B cell (primary cell): Measurements from ENCODE around the gene PRX. TPM values are rescaled to one million over a fixed set of nuclear protein-coding genes. Genes with fewer than 3 reads are reported as not detected.

ENCODE experiments used
- ATAC-seq: fragments of 200-7000 bp; cut with Tn5 transposase; one replicate; pipeline ENCODE4 v1.10.0; 2021; ENCODE audit warnings: low read depth, mild to moderate bottlenecking, moderate number of reproducible peaks, moderate library complexity
- CTCF ChIA-PET: fragments of 350-600 bp; sonication (Branson Sonifier 250); formaldehyde crosslinking; loops from one replicate; lab custom pipeline; 2021; ENCODE audit warnings: antibody characterized with exemption, inconsistent platforms; lab: Charles Lee
- POLR2A ChIA-PET: fragments of 350-600 bp; sonication (Branson Sonifier 250); formaldehyde crosslinking; loops from one replicate; lab custom pipeline; 2021; ENCODE audit warnings: antibody characterized with exemption; lab: Charles Lee
- DNase-seq: peaks from one replicate; pipeline ENCODE4 v3.0.0; 2013
- H2AFZ ChIP-seq: 2 replicates; pipeline ENCODE4 v1.6.1; 2012; ENCODE audit warnings: mild to moderate bottlenecking, low read depth, low read length; ENCODE audit not compliant: insufficient read depth, poor library complexity, severe bottlenecking
- H3K27ac ChIP-seq, 2 donors: 1 replicate in 1 of 2; 2 replicates in 1 of 2; pipeline ENCODE4 v1.5.1; 2012 to 2013; ENCODE audit warnings: low read length in 2 of 2, mild to moderate bottlenecking in 2 of 2, moderate library complexity in 1 of 2
- H3K27me3 ChIP-seq, 4 experiments: fragments of 200-600 bp in 1 of 4; sonication (generic) in 1 of 4; replicated peaks in 1 of 4; 1 replicate in 2 of 4; 2 replicates in 2 of 4; pipeline versions ENCODE4 v1.6.1 to v1.7.0; 2013 to 2016; ENCODE audit warnings: low read length in 3 of 4, mild to moderate bottlenecking in 2 of 4, mixed read lengths in 1 of 4, moderate library complexity in 1 of 4; ENCODE audit not compliant: insufficient read depth in 4 of 4, control insufficient read depth in 3 of 4; ENCODE audit errors: control extremely low read depth in 1 of 4
- H3K36me3 ChIP-seq, 2 experiments: replicated peaks in 1 of 2; 1 replicate in 1 of 2; 2 replicates in 1 of 2; pipeline versions ENCODE4 v1.6.1 to v1.7.1; 2013; ENCODE audit warnings: low read length in 1 of 2; ENCODE audit not compliant: insufficient read depth in 2 of 2, control insufficient read depth in 1 of 2; ENCODE audit errors: control extremely low read depth in 1 of 2, extremely low read depth in 1 of 2
- H3K4me1 ChIP-seq, 2 donors: fragments of 200-600 bp in 1 of 2; sonication (generic) in 1 of 2; 1 replicate in 1 of 2; 2 replicates in 1 of 2; pipeline versions ENCODE4 v1.5.1 to v1.6.1; 2013 to 2017; ENCODE audit warnings: low read length in 2 of 2; ENCODE audit not compliant: control insufficient read depth in 2 of 2, insufficient read depth in 2 of 2
- H3K4me2 ChIP-seq: replicated peaks from 2 replicates; pipeline ENCODE3; 2012; ENCODE audit warnings: mild to moderate bottlenecking, low read depth, low read length; ENCODE audit not compliant: poor library complexity, severe bottlenecking
- H3K4me3 ChIP-seq, 5 experiments: fragments of 200-600 bp in 1 of 5; sonication (generic) in 1 of 5; 1 replicate in 3 of 5; 2 replicates in 2 of 5; pipeline versions ENCODE4 v1.5.1 to v1.7.0; 2011 to 2016; ENCODE audit warnings: low read length in 4 of 5, mild to moderate bottlenecking in 4 of 5, low read depth in 2 of 5, control low read depth in 1 of 5, moderate library complexity in 1 of 5; ENCODE audit not compliant: insufficient read depth in 1 of 5; ENCODE audit errors: control extremely low read depth in 1 of 5, extremely low read depth in 1 of 5
- H3K79me2 ChIP-seq: fragments of 200-600 bp; sonication (generic); one replicate; pipeline ENCODE4 v1.6.0; 2016; ENCODE audit warnings: low read length; ENCODE audit not compliant: control insufficient read depth, insufficient read depth
- H3K9ac ChIP-seq: fragments of 200-600 bp; sonication (generic); 2 replicates; pipeline ENCODE4 v1.6.1; 2017; ENCODE audit warnings: mild to moderate bottlenecking, low read length, moderate library complexity
- H3K9me3 ChIP-seq, 3 donors: one replicate each; pipeline versions ENCODE4 v1.6.1 to v1.7.1; 2013; ENCODE audit warnings: low read length in 2 of 3; ENCODE audit not compliant: control insufficient read depth in 2 of 3, insufficient read depth in 1 of 3; ENCODE audit errors: control extremely low read depth in 1 of 3
- H4K20me1 ChIP-seq: 2 replicates; pipeline ENCODE4 v1.6.0; 2012; ENCODE audit warnings: mild to moderate bottlenecking, low read length; ENCODE audit not compliant: insufficient read depth, control insufficient read depth, poor library complexity, severe bottlenecking
- H3K27ac Mint-ChIP-seq: one replicate; pipeline ENCODE4 v1.8.0; 2021; ENCODE audit warnings: mixed read lengths
- H3K27me3 Mint-ChIP-seq: one replicate; pipeline ENCODE4 v1.8.0; 2021; ENCODE audit warnings: mixed read lengths
- H3K4me1 Mint-ChIP-seq: one replicate; pipeline ENCODE4 v1.8.0; 2021; ENCODE audit warnings: mixed read lengths
- H3K4me3 Mint-ChIP-seq: one replicate; pipeline ENCODE4 v1.8.0; 2021; ENCODE audit warnings: mixed read lengths
- H3K9me3 Mint-ChIP-seq: one replicate; pipeline ENCODE4 v1.8.0; 2022; ENCODE audit warnings: mixed read lengths; ENCODE audit not compliant: insufficient read depth
- EZH2 ChIP-seq: IDR thresholded peaks from 2 replicates; pipeline ENCODE4 v1.6.1; 2012; ENCODE audit warnings: borderline replicate concordance, low read depth, mild to moderate bottlenecking, moderate library complexity, low read length; ENCODE audit not compliant: insufficient read depth, poor library complexity, severe bottlenecking
- WGBS: methylation state at CpG from one replicate; pipeline ENCODE4 v1.1.5; 2013; ENCODE audit warnings: missing lambda C conversion rate; ENCODE audit not compliant: insufficient coverage; 5-methylcytosine and 5-hydroxymethylcytosine counted together
- intact Hi-C: fragments of 100-400 bp; cut with micrococcal nuclease; formaldehyde crosslinking; loops from one replicate; pipeline ENCODE4 v1.10.0; 2022
- polyA plus RNA-seq: library from polyadenylated mRNA; depleted of rRNA; stranded (reverse); fragments of >200 nt; gene quantifications from 2 replicates; pipeline ENCODE4 v1.2.3, GENCODE V29; 2012
- total RNA-seq, 2 donors: library from RNA; stranded (reverse); fragments of 120-200 nt in 1 of 2; gene quantifications; 1 replicate in 1 of 2; 2 replicates in 1 of 2; pipeline versions ENCODE4 v1.2.3 to v1.2.4, GENCODE V29; 2013 to 2022
- TF ChIP-seq, protein P1 (sequence below): fragments of 200-600 bp; IDR thresholded peaks from one replicate; pipeline ENCODE4 v1.8.0; 2022; ENCODE audit warnings: antibody characterized with exemption, mild to moderate bottlenecking

PRX gene
- total and polyA plus RNA-seq, 2 donors (not counting 1 experiment from before 2014, with no cell fraction given): 1.1 to 2.5 TPM

- Mint-ChIP-seq H3K4me3 (peak overlapping the region; percentile 98), H3K27me3 (no peaks in the 10 kb centered on the region), H3K4me1 (peaks cover 29% of the 10 kb centered on the region), H3K27ac (peak overlapping the region; percentile 98), H3K9me3 (no peaks in the 10 kb centered on the region)
- no peaks in the 10 kb centered on the region for H4K20me1 ChIP-seq
- POLR2A ChIA-PET: interaction anchor here (1.2 to 5.8 kb wide), 3 partner anchors 9 to 41 kb away, joined by 3 to 63 read pairs (median 12); partner anchors contain the start of genes BLVRB, SERTAD3 and SPTBN4
- H3K4me3 ChIP-seq: peak overlapping the region; percentile 58 to 89 (median 82)
- H3K27ac ChIP-seq: peak overlapping the region; percentile 84 to 93
- peaks cover 0 to 9% of the 10 kb centered on the region in 2 experiments for H3K36me3 ChIP-seq
- CTCF ChIA-PET: interaction anchor here (0.7 to 9.5 kb wide), 5 partner anchors 11 to 120 kb away, joined by 3 to 86 read pairs (median 5); partner anchors contain the start of genes BLVRB, SERTAD3 and SPTBN4
- H3K79me2 ChIP-seq: peaks cover 26% of the 10 kb centered on the region
- DNase-seq (no peak), ATAC-seq (no peak)
- WGBS: 4% methylated on average over 24 of the region's 28 CpGs
- H2AFZ ChIP-seq: peak overlapping the region; percentile 81
- H3K27me3 ChIP-seq: no peaks in the 10 kb centered on the region
- peak overlapping the region; percentile 85 for H3K9ac ChIP-seq
- H3K9me3 ChIP-seq: no peaks in the 10 kb centered on the region
- intact Hi-C loops: loop anchor here (1.0 kb wide), 1 partner anchor 145 kb away; no protein-coding TSS in a partner anchor
- H3K4me1 ChIP-seq: peaks cover 14 to 28% of the 10 kb centered on the region in 2 donors
- peak overlapping the region; percentile 92 for H3K4me2 ChIP-seq
- TF ChIP-seq, protein P1, sequence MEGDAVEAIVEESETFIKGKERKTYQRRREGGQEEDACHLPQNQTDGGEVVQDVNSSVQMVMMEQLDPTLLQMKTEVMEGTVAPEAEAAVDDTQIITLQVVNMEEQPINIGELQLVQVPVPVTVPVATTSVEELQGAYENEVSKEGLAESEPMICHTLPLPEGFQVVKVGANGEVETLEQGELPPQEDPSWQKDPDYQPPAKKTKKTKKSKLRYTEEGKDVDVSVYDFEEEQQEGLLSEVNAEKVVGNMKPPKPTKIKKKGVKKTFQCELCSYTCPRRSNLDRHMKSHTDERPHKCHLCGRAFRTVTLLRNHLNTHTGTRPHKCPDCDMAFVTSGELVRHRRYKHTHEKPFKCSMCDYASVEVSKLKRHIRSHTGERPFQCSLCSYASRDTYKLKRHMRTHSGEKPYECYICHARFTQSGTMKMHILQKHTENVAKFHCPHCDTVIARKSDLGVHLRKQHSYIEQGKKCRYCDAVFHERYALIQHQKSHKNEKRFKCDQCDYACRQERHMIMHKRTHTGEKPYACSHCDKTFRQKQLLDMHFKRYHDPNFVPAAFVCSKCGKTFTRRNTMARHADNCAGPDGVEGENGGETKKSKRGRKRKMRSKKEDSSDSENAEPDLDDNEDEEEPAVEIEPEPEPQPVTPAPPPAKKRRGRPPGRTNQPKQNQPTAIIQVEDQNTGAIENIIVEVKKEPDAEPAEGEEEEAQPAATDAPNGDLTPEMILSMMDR: no peak
- TF ChIP-seq EZH2: no peak
These were observed 11.7 kb upstream of the PRX start for GRCh38 chr19:40424637-40425449.
